GM13976 (cell line): ENCODE measurements around the gene ZIC5.

ENCODE experiments used
- DNase-seq: peaks from one replicate; pipeline ENCODE4 v3.0.0; 2012; ENCODE audit warnings: low spot score
- CTCF ChIP-seq: IDR thresholded peaks from 2 replicates; pipeline ENCODE4 v1.5.1; 2012; ENCODE audit warnings: borderline replicate concordance, mild to moderate bottlenecking; ENCODE audit not compliant: insufficient read depth; ENCODE audit errors: extremely low read depth, missing control alignments, control extremely low read depth
- in situ Hi-C: fragments of 300-500 bp; cut with MboI; formaldehyde crosslinking; loops from one replicate; pipeline ENCODE4 v1.12.0; 2022; ENCODE audit warnings: low sequenced_read_pairs, mixed read lengths, inconsistent platforms; ENCODE audit not compliant: unreplicated experiment

Gene ZIC5

GRCh38 chr13:99995589-99996380 lies 24.2 kb upstream of the ZIC5 start:
- in situ Hi-C loops: no loop called here
- TF ChIP-seq CTCF: no peak
- DNase-seq: no peak

- in situ Hi-C loops: no loop called here
- no peak for DNase-seq
- TF ChIP-seq CTCF: no peak
Observed at GRCh38 chr13:99995104-99995588, 23.6 kb upstream of the ZIC5 start.

- in situ Hi-C loops: no loop called here
- DNase-seq: no peak
- TF ChIP-seq CTCF: no peak
Observed at GRCh38 chr13:99994638-99995020, 23.1 kb upstream of the ZIC5 start.

GRCh38 chr13:99993660-99994637 lies 22.4 kb upstream of the ZIC5 start:
- no peak for TF ChIP-seq CTCF
- no peak for DNase-seq
- in situ Hi-C loops: no loop called here

GRCh38 chr13:99992949-99993351 lies 21.4 kb upstream of the ZIC5 start:
- in situ Hi-C loops: no loop called here
- no peak for DNase-seq
- no peak for TF ChIP-seq CTCF
